Activated CD8-positive, alpha-beta memory T cell treated with anti-CD3 and anti-CD28 coated beads for 1 hour (primary cell): ENCODE measurements around the gene HS3ST3B1.

Experiments used
- DNase-seq, 2 donors: peaks; one replicate each; pipeline ENCODE4 v3.0.0-alpha.2; 2020; ENCODE audit warnings: low read depth in 1 of 2; ENCODE audit errors: extremely low read depth in 1 of 2

HS3ST3B1 gene

DNA sequence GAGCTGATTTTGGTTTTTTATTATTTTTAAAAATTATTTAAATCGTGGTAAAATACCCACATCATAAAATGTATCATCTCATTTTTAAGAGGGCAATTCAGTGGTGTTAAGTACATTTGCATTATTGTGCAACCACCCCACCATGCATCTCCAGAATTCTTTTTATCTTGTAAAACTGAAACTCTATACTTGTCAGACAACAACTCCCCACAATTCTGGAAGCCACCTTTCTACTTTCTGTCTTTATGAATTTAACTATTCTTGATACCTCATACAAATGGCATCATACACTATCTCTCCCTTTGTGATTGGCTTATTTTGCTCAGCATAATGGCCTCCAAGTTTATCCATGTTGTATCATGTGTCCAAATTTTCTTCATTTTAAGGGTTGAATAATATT is 97.9 kb downstream of the HS3ST3B1 start:
- DNase-seq = no peak
